ENCODE measurements around the gene GHRL.
A peak's percentile ranks its signal among the peaks of the same experiment; 100 is the strongest.

Gene GHRL

DNA sequence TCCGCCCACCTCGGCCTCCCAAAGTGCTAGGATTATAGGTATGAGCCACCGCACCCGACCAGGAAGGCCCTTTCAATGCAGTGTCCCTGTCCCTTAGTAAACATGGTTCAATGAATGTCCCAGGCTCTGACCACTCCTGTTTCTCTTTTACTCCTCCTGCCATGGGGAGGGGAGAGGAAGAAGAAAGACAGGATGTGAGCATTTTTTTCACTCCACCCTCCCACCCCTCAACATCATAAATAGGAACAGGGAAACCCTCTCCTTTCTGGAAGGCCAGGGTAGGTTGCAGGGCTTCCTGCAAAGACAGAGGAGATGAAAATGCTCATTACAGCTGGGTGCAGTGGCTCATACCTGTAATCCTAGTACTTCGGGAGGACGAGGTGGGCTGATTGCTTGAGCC, 51.9 kb downstream of the GHRL start:
- no peak for DNase-seq

DNA sequence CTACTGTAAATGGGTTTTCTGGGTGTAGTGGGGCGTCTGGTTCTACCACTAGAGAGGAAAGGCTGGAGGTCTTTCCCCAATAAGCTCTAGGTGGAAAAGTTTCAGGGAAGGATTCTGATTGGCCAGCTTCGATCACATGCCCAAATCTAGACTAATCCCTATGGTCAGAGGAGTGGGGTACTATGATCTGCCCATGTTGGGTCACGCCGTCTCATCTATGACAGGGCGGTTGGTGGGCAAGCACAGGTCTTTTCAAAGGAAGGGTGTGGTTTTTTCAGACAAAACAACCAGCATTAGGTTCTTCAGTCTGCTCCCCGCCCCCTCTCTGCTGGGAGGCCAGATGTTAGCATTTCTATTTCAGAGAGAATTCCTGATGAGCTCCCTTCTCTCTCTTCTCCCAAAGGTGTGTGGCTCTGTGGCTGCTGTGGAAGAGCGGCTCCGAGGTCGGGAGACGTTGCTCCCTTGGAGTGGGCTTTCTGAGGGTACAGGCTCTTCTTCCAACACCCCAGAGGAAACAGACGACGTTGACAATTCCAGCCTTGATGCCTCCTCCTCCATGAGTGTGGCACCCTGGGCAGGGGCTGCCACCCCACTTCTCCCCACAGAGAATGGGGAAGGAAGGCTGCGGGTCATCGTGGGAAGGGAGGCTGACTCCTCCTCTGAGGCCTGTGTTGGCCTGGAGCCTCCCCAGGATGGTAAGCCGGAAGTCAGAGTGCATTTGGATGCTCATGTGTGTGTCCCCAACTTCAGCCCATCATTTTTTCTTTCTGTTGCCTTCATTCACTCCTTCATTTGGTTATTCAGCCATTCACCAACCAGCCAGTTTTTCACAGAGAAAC, 54.2 kb downstream of the GHRL start:
- peak; percentile 23 to 39 for DNase-seq
